ENCODE data around the gene DIDO1.
"Not testable (repeated sequence)": the region's sequence is repeated elsewhere in the genome, so short reads cannot be mapped to it uniquely, and the experiment has no call there.

The DIDO1 gene

GRCh38 chr20:62875419-62876361, 50.6 kb downstream of the DIDO1 start:
- peak; percentile 79 to 95 for DNase-seq

GRCh38 chr20:62874964-62875344, 51.4 kb downstream of the DIDO1 start:
- DNase-seq: no peak

GRCh38 chr20:62873681-62874031, 52.6 kb downstream of the DIDO1 start:
- DNase-seq: peak in 1 of 2 experiments; percentile 55

- no peak for DNase-seq
These were observed 53.0 kb downstream of the DIDO1 start for GRCh38 chr20:62873280-62873679.

- no peak for DNase-seq
These were observed 53.4 kb downstream of the DIDO1 start for GRCh38 chr20:62872862-62873261.

GRCh38 chr20:62872184-62872847, 54.0 kb downstream of the DIDO1 start:
- no peak for DNase-seq

- DNase-seq: no peak
These were observed 62.1 kb downstream of the DIDO1 start for GRCh38 chr20:62864207-62864606.

- DNase-seq: peak; percentile 58 to 93
These were observed 64.5 kb downstream of the DIDO1 start, which contains the start of gene TCFL5 for GRCh38 chr20:62861726-62862336. TSS of gene TCFL5 (minus strand) at chr20:62861822. CDS start at chr20:62861670, 152 bp downstream.

- DNase-seq: peak in 1 of 2 experiments; percentile 74
These were observed 65.2 kb downstream of the DIDO1 start for GRCh38 chr20:62860924-62861691.

- DNase-seq: peak; percentile 30 to 62
These were observed 65.8 kb downstream of the DIDO1 start for GRCh38 chr20:62860391-62860923.

- DNase-seq: no peak
These were observed 66.6 kb downstream of the DIDO1 start for GRCh38 chr20:62859721-62860120.

- DNase-seq: no peak
These were observed 68.1 kb downstream of the DIDO1 start for GRCh38 chr20:62858058-62858830.

GRCh38 chr20:62856931-62857619, 69.2 kb downstream of the DIDO1 start:
- DNase-seq: no peak

- no peak for DNase-seq
These were observed 71.2 kb downstream of the DIDO1 start for GRCh38 chr20:62855120-62855519.

GRCh38 chr20:62854121-62854520, 72.2 kb downstream of the DIDO1 start:
- no peak for DNase-seq

- DNase-seq: not testable (repeated sequence)
These were observed 73.0 kb downstream of the DIDO1 start for GRCh38 chr20:62853304-62853703.

GRCh38 chr20:62852841-62853240, 73.5 kb downstream of the DIDO1 start:
- DNase-seq: no peak

GRCh38 chr20:62852196-62852595, 74.1 kb downstream of the DIDO1 start:
- DNase-seq: no peak

- no peak for DNase-seq
These were observed 75.9 kb downstream of the DIDO1 start for GRCh38 chr20:62850333-62850974.

GRCh38 chr20:62849431-62849830, 76.9 kb downstream of the DIDO1 start:
- DNase-seq: no peak

- not testable (repeated sequence) for DNase-seq
These were observed 77.4 kb downstream of the DIDO1 start for GRCh38 chr20:62848917-62849316.
